Stimulated activated CD4-positive, alpha-beta T cell treated with anti-CD3 and anti-CD28 coated beads, Interleukin-12 subunit alpha, Interleukin-12 subunit beta, amount 100 ng/mL, for 48 hours (primary cell): Measurements from ENCODE around the gene TAS1R3.
A peak's percentile ranks its signal among the peaks of the same experiment; 100 is the strongest.

ENCODE experiments used
- DNase-seq, 3 donors: peaks; one replicate each; pipeline ENCODE4 v3.0.0-alpha.2; 2020; ENCODE audit warnings: low read depth in 2 of 3, low spot score in 1 of 3

The TAS1R3 gene

GRCh38 chr1:1331068-1331965 is at the start of gene TAS1R3:
Gene TAS1R3 (plus strand): TSS chr1:1331280. CDS start chr1:1331346, 66 bp downstream.
- no peak for DNase-seq

- no peak for DNase-seq
These were observed 49.4 kb upstream of the TAS1R3 start for GRCh38 chr1:1281533-1282321.

GRCh38 chr1:1282998-1283397 is 48.1 kb upstream of the TAS1R3 start:
- no peak for DNase-seq

- no peak for DNase-seq
These were observed 47.3 kb upstream of the TAS1R3 start for GRCh38 chr1:1283821-1284220.

- DNase-seq, result no peak
These were observed 46.6 kb upstream of the TAS1R3 start for GRCh38 chr1:1284221-1285101.

- DNase-seq, result no peak
These were observed 45.9 kb upstream of the TAS1R3 start for GRCh38 chr1:1285102-1285571.

- DNase-seq, result no peak
These were observed 45.3 kb upstream of the TAS1R3 start for GRCh38 chr1:1285611-1286311.

GRCh38 chr1:1286313-1287261 is 44.5 kb upstream of the TAS1R3 start:
- no peak for DNase-seq

- no peak for DNase-seq
These were observed 43.6 kb upstream of the TAS1R3 start for GRCh38 chr1:1287288-1288110.

GRCh38 chr1:1290238-1290731 is 40.8 kb upstream of the TAS1R3 start:
- DNase-seq, result peak in 2 of 3 donors; percentile 38 to 59

GRCh38 chr1:1291023-1291528 is 40.0 kb upstream of the TAS1R3 start:
- no peak for DNase-seq

- peak in 1 of 3 donors; percentile 40 for DNase-seq
These were observed 39.3 kb upstream of the TAS1R3 start for GRCh38 chr1:1291548-1292441.

GRCh38 chr1:1292442-1292779 is 38.7 kb upstream of the TAS1R3 start:
- DNase-seq, result no peak

- no peak for DNase-seq
These were observed 38.2 kb upstream of the TAS1R3 start for GRCh38 chr1:1292851-1293250.

GRCh38 chr1:1293263-1294249 is 37.5 kb upstream of the TAS1R3 start:
- DNase-seq, result no peak
